ENCODE measurements around the gene DNAJC18.

DNA sequence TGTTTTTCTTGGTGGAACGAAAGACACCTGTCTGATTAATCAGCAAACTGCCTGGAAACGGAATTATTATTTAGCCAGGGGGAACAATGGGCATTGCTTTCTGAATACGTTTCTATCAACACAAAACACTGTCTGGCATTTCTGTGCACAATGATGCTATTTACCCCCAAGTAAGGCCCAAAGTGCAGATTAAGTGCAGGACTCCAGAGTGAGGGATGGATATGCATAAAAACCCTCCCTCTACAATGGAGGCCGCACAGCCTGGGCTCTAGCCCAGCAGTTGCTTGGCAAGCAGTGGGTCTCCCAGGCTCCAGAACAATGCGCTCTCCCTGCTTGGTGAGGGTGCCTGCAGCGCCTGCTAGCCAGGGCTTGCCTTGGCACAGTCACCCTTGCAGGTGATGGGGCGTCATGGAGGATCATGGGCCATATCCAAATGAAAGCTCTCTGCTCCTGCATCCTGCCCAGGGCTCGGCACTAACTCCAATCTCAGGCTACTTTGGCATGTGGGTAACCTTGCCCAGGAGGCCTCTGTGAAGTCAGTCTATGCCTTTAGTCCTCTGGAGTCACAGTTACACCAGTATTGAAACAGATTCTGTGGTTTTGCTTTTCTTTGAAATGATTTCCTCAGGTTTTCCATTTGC, 24.0 kb downstream of the DNAJC18 start:
- TF ChIP-seq EZH2 (IDR thresholded peaks at IDR 0.05; ENCODE audit: low read depth, unreplicated experiment) (no peak), CTCF (conservative IDR thresholded peaks at IDR 0.05; ENCODE audit: low read depth in 2 of 2) (no peak), ZNF331 (CRISPR knock-in tag; IDR thresholded peaks at IDR 0.05; ENCODE audit: low read depth) (no peak), POLR2AphosphoS5 (IDR thresholded peaks at IDR 0.05; ENCODE audit: low read depth) (no peak), EZH2phosphoT487 (IDR thresholded peaks at IDR 0.05; ENCODE audit: unreplicated experiment) (no peak), CREB1 (CRISPR knock-in tag; IDR thresholded peaks at IDR 0.05; ENCODE audit: low read depth) (no peak), ZNF114 (CRISPR knock-in tag; IDR thresholded peaks at IDR 0.05) (no peak)
- TF ChIP-seq, protein P1, sequence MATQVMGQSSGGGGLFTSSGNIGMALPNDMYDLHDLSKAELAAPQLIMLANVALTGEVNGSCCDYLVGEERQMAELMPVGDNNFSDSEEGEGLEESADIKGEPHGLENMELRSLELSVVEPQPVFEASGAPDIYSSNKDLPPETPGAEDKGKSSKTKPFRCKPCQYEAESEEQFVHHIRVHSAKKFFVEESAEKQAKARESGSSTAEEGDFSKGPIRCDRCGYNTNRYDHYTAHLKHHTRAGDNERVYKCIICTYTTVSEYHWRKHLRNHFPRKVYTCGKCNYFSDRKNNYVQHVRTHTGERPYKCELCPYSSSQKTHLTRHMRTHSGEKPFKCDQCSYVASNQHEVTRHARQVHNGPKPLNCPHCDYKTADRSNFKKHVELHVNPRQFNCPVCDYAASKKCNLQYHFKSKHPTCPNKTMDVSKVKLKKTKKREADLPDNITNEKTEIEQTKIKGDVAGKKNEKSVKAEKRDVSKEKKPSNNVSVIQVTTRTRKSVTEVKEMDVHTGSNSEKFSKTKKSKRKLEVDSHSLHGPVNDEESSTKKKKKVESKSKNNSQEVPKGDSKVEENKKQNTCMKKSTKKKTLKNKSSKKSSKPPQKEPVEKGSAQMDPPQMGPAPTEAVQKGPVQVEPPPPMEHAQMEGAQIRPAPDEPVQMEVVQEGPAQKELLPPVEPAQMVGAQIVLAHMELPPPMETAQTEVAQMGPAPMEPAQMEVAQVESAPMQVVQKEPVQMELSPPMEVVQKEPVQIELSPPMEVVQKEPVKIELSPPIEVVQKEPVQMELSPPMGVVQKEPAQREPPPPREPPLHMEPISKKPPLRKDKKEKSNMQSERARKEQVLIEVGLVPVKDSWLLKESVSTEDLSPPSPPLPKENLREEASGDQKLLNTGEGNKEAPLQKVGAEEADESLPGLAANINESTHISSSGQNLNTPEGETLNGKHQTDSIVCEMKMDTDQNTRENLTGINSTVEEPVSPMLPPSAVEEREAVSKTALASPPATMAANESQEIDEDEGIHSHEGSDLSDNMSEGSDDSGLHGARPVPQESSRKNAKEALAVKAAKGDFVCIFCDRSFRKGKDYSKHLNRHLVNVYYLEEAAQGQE (IDR thresholded peaks at IDR 0.05; ENCODE audit: unreplicated experiment), result no peak
- TF ChIP-seq, protein P2, sequence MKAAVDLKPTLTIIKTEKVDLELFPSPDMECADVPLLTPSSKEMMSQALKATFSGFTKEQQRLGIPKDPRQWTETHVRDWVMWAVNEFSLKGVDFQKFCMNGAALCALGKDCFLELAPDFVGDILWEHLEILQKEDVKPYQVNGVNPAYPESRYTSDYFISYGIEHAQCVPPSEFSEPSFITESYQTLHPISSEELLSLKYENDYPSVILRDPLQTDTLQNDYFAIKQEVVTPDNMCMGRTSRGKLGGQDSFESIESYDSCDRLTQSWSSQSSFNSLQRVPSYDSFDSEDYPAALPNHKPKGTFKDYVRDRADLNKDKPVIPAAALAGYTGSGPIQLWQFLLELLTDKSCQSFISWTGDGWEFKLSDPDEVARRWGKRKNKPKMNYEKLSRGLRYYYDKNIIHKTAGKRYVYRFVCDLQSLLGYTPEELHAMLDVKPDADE (IDR thresholded peaks at IDR 0.05), result no peak
